Activated B cell treated with CpG ODN at 0.5 μM for 24 hours (primary cell): ENCODE measurements around the gene FADS6. TPM values are rescaled to one million over a fixed set of nuclear protein-coding genes. Genes with fewer than 3 reads are reported as not detected.

Source experiments
- ATAC-seq: fragments of 200-7000 bp; cut with Tn5 transposase; one replicate; pipeline ENCODE4 v1.10.0; 2021; ENCODE audit warnings: low read depth, mild to moderate bottlenecking, moderate library complexity
- CTCF ChIA-PET: fragments of 350-600 bp; sonication (Branson Sonifier 250); formaldehyde crosslinking; loops from one replicate; lab custom pipeline; 2021; ENCODE audit warnings: antibody characterized with exemption; lab: Charles Lee
- POLR2A ChIA-PET: fragments of 350-600 bp; sonication (Branson Sonifier 250); formaldehyde crosslinking; loops from one replicate; lab custom pipeline; 2021; ENCODE audit warnings: antibody characterized with exemption; lab: Charles Lee
- DNase-seq: peaks from one replicate; pipeline ENCODE4 v3.0.0; 2022
- H3K27ac Mint-ChIP-seq: one replicate; pipeline ENCODE4 v1.8.0; 2020; ENCODE audit warnings: mixed read lengths
- H3K27me3 Mint-ChIP-seq: one replicate; pipeline ENCODE4 v1.8.0; 2021; ENCODE audit warnings: mixed read lengths
- H3K36me3 Mint-ChIP-seq: one replicate; pipeline ENCODE4 v1.8.0; 2021; ENCODE audit warnings: low read depth, mixed read lengths
- H3K4me1 Mint-ChIP-seq: one replicate; pipeline ENCODE4 v1.8.0; 2021; ENCODE audit warnings: mixed read lengths
- H3K4me3 Mint-ChIP-seq: one replicate; pipeline ENCODE4 v1.8.0; 2020; ENCODE audit warnings: mild to moderate bottlenecking, mixed read lengths
- H3K9me3 Mint-ChIP-seq: one replicate; pipeline ENCODE4 v1.8.0; 2020; ENCODE audit warnings: mixed read lengths
- intact Hi-C: fragments of 100-400 bp; cut with micrococcal nuclease; formaldehyde crosslinking; loops from one replicate; pipeline ENCODE4 v1.15.1; 2024
- total RNA-seq: library from RNA; stranded (reverse); gene quantifications from 2 replicates; pipeline ENCODE4 v1.2.3, GENCODE V29; 2022
- TF ChIP-seq, protein P1 (sequence below): fragments of 200-600 bp; IDR thresholded peaks from one replicate; pipeline ENCODE4 v1.8.0; 2022; ENCODE audit warnings: antibody characterized with exemption, mild to moderate bottlenecking

FADS6 gene
- total RNA-seq, 1 donor from 2014 or later, result not detected

GRCh38 chr17:74937064-74938051, 43.9 kb upstream of the FADS6 start:
- DNase-seq (no peak), ATAC-seq (no peak)
- peaks cover 55% of the 10 kb centered on the region for H3K27me3 Mint-ChIP-seq
- no peaks in the 10 kb centered on the region for H3K4me1 Mint-ChIP-seq
- no peaks in the 10 kb centered on the region for H3K36me3 Mint-ChIP-seq
- ChIA-PET POLR2A (no interaction called here), CTCF (no interaction called here)
- no peak overlapping the region for H3K4me3 Mint-ChIP-seq
- TF ChIP-seq, protein P1, sequence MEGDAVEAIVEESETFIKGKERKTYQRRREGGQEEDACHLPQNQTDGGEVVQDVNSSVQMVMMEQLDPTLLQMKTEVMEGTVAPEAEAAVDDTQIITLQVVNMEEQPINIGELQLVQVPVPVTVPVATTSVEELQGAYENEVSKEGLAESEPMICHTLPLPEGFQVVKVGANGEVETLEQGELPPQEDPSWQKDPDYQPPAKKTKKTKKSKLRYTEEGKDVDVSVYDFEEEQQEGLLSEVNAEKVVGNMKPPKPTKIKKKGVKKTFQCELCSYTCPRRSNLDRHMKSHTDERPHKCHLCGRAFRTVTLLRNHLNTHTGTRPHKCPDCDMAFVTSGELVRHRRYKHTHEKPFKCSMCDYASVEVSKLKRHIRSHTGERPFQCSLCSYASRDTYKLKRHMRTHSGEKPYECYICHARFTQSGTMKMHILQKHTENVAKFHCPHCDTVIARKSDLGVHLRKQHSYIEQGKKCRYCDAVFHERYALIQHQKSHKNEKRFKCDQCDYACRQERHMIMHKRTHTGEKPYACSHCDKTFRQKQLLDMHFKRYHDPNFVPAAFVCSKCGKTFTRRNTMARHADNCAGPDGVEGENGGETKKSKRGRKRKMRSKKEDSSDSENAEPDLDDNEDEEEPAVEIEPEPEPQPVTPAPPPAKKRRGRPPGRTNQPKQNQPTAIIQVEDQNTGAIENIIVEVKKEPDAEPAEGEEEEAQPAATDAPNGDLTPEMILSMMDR, result no peak
- H3K27ac Mint-ChIP-seq, result no peak overlapping the region
- no peaks in the 10 kb centered on the region for H3K9me3 Mint-ChIP-seq
- intact Hi-C loops, result loop anchor here (5.0 kb wide), 1 partner anchor 35 kb away; no protein-coding TSS in a partner anchor

DNA sequence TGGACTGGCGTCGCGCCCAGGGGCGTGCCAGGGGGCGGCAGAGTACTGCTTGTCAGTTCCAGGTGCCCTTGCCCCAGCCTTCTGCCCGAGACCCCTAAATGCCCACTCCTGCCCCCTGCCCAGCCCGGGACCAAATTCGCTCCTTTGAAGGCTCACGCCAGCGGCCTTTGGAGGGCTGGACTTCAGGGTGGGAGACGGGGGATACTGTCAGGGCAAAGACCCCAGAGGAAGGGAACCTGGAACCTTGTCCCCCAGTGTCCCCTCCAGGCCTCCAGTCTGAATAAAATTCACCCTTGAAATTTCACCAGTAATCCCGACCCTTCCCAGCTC, 43.0 kb upstream of the FADS6 start:
- H3K27ac Mint-ChIP-seq, result no peak overlapping the region
- ChIA-PET CTCF (no interaction called here), POLR2A (no interaction called here)
- H3K4me1 Mint-ChIP-seq, result no peaks in the 10 kb centered on the region
- no peaks in the 10 kb centered on the region for H3K36me3 Mint-ChIP-seq
- intact Hi-C loops, result loop anchor here (5.0 kb wide), 1 partner anchor 34 kb away; no protein-coding TSS in a partner anchor
- ATAC-seq (no peak), DNase-seq (no peak)
- TF ChIP-seq, protein P1, result no peak
- no peaks in the 10 kb centered on the region for H3K9me3 Mint-ChIP-seq
- H3K4me3 Mint-ChIP-seq, result no peak overlapping the region
- H3K27me3 Mint-ChIP-seq, result peaks cover 56% of the 10 kb centered on the region

GRCh38 chr17:74935585-74936469, 42.4 kb upstream of the FADS6 start, which contains the start of gene OTOP3:
Gene OTOP3, plus strand, starts transcription at chr17:74935898. Its CDS starts 24 bp downstream, at chr17:74935922.
- Mint-ChIP-seq H3K9me3 (no peaks in the 10 kb centered on the region), H3K4me3 (no peak within 1 kb of the TSS), H3K27ac (no peak within 1 kb of the TSS), H3K27me3 (peaks cover 60% of the 10 kb centered on the region), H3K4me1 (no peaks in the 10 kb centered on the region), H3K36me3 (no peaks in the 10 kb centered on the region)
- ATAC-seq (no peak), DNase-seq (no peak)
- CTCF ChIA-PET, result no interaction called here
- POLR2A ChIA-PET, result no interaction called here
- TF ChIP-seq, protein P1, result no peak
- intact Hi-C loops, result loop anchor here (5.0 kb wide), 1 partner anchor 34 kb away; no protein-coding TSS in a partner anchor

- TF ChIP-seq, protein P1, result no peak
- Mint-ChIP-seq H3K4me1 (no peaks in the 10 kb centered on the region), H3K36me3 (no peaks in the 10 kb centered on the region), H3K27ac (no peak overlapping the region), H3K27me3 (peaks cover 64% of the 10 kb centered on the region), H3K9me3 (no peaks in the 10 kb centered on the region), H3K4me3 (no peak overlapping the region)
- intact Hi-C loops, result loop anchor here (5.0 kb wide), 1 partner anchor 33 kb away; no protein-coding TSS in a partner anchor
- no peak for ATAC-seq
- ChIA-PET POLR2A (no interaction called here), CTCF (no interaction called here)
- no peak for DNase-seq
These were observed 41.6 kb upstream of the FADS6 start for GRCh38 chr17:74935048-74935447.
